Mesendoderm (in vitro differentiated cells): ENCODE measurements around the gene ZBTB2.

Experiments used
- DNase-seq: peaks from one replicate; pipeline ENCODE4 v3.0.0; 2013
- H2AK5ac ChIP-seq: 2 replicates; pipeline ENCODE4 v1.6.1; 2013; ENCODE audit warnings: low read length, inconsistent platforms
- H2BK120ac ChIP-seq: 2 replicates; pipeline ENCODE4 v1.6.1; 2013; ENCODE audit warnings: low read depth, mild to moderate bottlenecking, low read length, moderate library complexity, mixed read lengths
- H2BK15ac ChIP-seq: replicated peaks from 2 replicates; pipeline ENCODE4 v1.6.1; 2013; ENCODE audit warnings: low read depth, mild to moderate bottlenecking, moderate library complexity
- H2BK5ac ChIP-seq: 2 replicates; pipeline ENCODE4 v1.6.1; 2013; ENCODE audit warnings: low read length, inconsistent platforms
- H3K18ac ChIP-seq: 2 replicates; pipeline ENCODE4 v1.6.1; 2013; ENCODE audit warnings: mild to moderate bottlenecking, low read length, mixed read lengths
- H3K23ac ChIP-seq: one replicate; pipeline ENCODE4 v1.6.1; 2013; ENCODE audit warnings: low read length
- H3K27ac ChIP-seq: 2 replicates; pipeline ENCODE4 v1.5.1; 2013; ENCODE audit warnings: low read depth, mild to moderate bottlenecking, inconsistent platforms, low read length, moderate library complexity
- H3K27me3 ChIP-seq: 2 replicates; pipeline ENCODE4 v1.6.1; 2013; ENCODE audit warnings: low read length, control low read depth, mild to moderate bottlenecking, inconsistent platforms; ENCODE audit not compliant: insufficient read depth, poor library complexity
- H3K36me3 ChIP-seq: 2 replicates; pipeline ENCODE4 v1.6.1; 2013; ENCODE audit warnings: low read length, inconsistent platforms; ENCODE audit not compliant: control insufficient read depth, insufficient read depth
- H3K4ac ChIP-seq: one replicate; pipeline ENCODE4 v1.6.1; 2013; ENCODE audit warnings: low read depth, mild to moderate bottlenecking, low read length, moderate library complexity
- H3K4me1 ChIP-seq: 2 replicates; pipeline ENCODE4 v1.6.1; 2013; ENCODE audit warnings: low read depth, low read length, inconsistent platforms; ENCODE audit not compliant: control insufficient read depth
- H3K4me2 ChIP-seq: 2 replicates; pipeline ENCODE4 v1.6.1; 2013; ENCODE audit warnings: low read length
- H3K4me3 ChIP-seq: 2 replicates; pipeline ENCODE4 v1.5.1; 2013; ENCODE audit warnings: mild to moderate bottlenecking, low read length
- H3K56ac ChIP-seq: one replicate; pipeline ENCODE4 v1.6.1; 2013; ENCODE audit warnings: low read length
- H3K79me1 ChIP-seq: 2 replicates; pipeline ENCODE4 v1.6.1; 2013; ENCODE audit warnings: low read length, inconsistent platforms
- H3K79me2 ChIP-seq: 2 replicates; pipeline ENCODE4 v1.6.1; 2013; ENCODE audit warnings: mild to moderate bottlenecking, low read length; ENCODE audit not compliant: control insufficient read depth, insufficient read depth
- H3K9ac ChIP-seq: 2 replicates; pipeline ENCODE4 v1.6.1; 2013; ENCODE audit warnings: low read length, inconsistent platforms
- H4K5ac ChIP-seq: one replicate; pipeline ENCODE4 v1.6.1; 2013; ENCODE audit warnings: low read length
- H4K8ac ChIP-seq: one replicate; pipeline ENCODE4 v1.6.1; 2013; ENCODE audit warnings: low read depth, mild to moderate bottlenecking, control low read depth, low read length, moderate library complexity
- WGBS: extraction: QIAGEN DNeasy Blood & Tissue Kit; methylation state at CpG from one replicate; pipeline ENCODE4 v1.1.7; 2013; ENCODE audit warnings: low lambda C conversion rate, missing lambda C conversion rate; ENCODE audit not compliant: insufficient coverage; ENCODE audit errors: extremely low coverage; 5-methylcytosine and 5-hydroxymethylcytosine counted together

ZBTB2 gene

GRCh38 chr6:151425561-151425960 lies 34.2 kb upstream of the ZBTB2 start:
- no peaks in the 10 kb centered on the region for H3K4me1 ChIP-seq
- no peak overlapping the region for H2BK5ac ChIP-seq
- H3K56ac ChIP-seq = no peak overlapping the region
- H3K4me2 ChIP-seq = no peak overlapping the region
- H3K4me3 ChIP-seq = no peak overlapping the region
- H3K9ac ChIP-seq = no peak overlapping the region
- no peaks in the 10 kb centered on the region for H3K79me2 ChIP-seq
- no peaks in the 10 kb centered on the region for H3K79me1 ChIP-seq
- no peak for DNase-seq
- H3K27me3 ChIP-seq = no peaks in the 10 kb centered on the region
- H3K23ac ChIP-seq = no peak overlapping the region
- peaks cover 2% of the 10 kb centered on the region for H3K36me3 ChIP-seq
- no peak overlapping the region for H4K8ac ChIP-seq
- no peak overlapping the region for H2BK15ac ChIP-seq
- no peak overlapping the region for H3K4ac ChIP-seq
- H2AK5ac ChIP-seq = no peak overlapping the region
- H3K27ac ChIP-seq = no peak overlapping the region
- WGBS = no CpG with 5 or more reads among the region's 4 CpGs
- no peak overlapping the region for H4K5ac ChIP-seq
- no peak overlapping the region for H3K18ac ChIP-seq
- no peak overlapping the region for H2BK120ac ChIP-seq

DNA sequence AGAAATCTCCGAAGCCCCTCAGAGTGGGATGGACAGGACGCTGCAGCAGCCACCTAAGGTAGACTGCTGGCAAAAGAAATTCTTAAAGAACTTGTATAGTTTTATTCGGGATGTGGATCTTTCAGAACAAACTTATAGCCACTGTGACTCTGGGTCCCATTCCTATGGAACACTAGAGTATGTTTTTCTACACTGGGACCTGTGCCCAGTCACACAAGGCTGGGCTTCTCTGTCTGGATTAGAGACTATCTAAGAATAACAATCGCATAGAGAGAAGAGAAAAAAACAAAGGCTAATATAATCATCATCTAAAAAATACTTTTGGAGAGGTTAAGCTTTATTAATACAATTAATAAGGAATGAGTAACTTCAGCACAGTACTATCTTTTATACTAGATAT lies 31.6 kb upstream of the ZBTB2 start:
- H2BK120ac ChIP-seq = no peak overlapping the region
- no peak overlapping the region for H4K8ac ChIP-seq
- H2BK5ac ChIP-seq = no peak overlapping the region
- no peak overlapping the region for H3K4me2 ChIP-seq
- H3K4me1 ChIP-seq = no peaks in the 10 kb centered on the region
- no peak overlapping the region for H3K9ac ChIP-seq
- WGBS = no CpG with 5 or more reads among the region's 4 CpGs
- no peaks in the 10 kb centered on the region for H3K79me1 ChIP-seq
- H4K5ac ChIP-seq = no peak overlapping the region
- H3K27ac ChIP-seq = no peak overlapping the region
- H3K23ac ChIP-seq = no peak overlapping the region
- H2AK5ac ChIP-seq = no peak overlapping the region
- H3K4me3 ChIP-seq = no peak overlapping the region
- DNase-seq = no peak
- H3K18ac ChIP-seq = no peak overlapping the region
- no peaks in the 10 kb centered on the region for H3K27me3 ChIP-seq
- no peaks in the 10 kb centered on the region for H3K79me2 ChIP-seq
- H3K56ac ChIP-seq = no peak overlapping the region
- peaks cover 2% of the 10 kb centered on the region for H3K36me3 ChIP-seq
- no peak overlapping the region for H3K4ac ChIP-seq
- H2BK15ac ChIP-seq = no peak overlapping the region

GRCh38 chr6:151417477-151417876 lies 26.1 kb upstream of the ZBTB2 start:
- Histone ChIP-seq H3K4me1 (no peaks in the 10 kb centered on the region), H2BK15ac (no peak overlapping the region), H2AK5ac (no peak overlapping the region), H3K56ac (no peak overlapping the region), H4K8ac (no peak overlapping the region), H3K4me2 (no peak overlapping the region), H3K18ac (no peak overlapping the region), H3K27me3 (no peaks in the 10 kb centered on the region), H3K9ac (no peak overlapping the region), H3K23ac (no peak overlapping the region), H2BK120ac (no peak overlapping the region), H3K79me1 (no peaks in the 10 kb centered on the region), H3K4ac (no peak overlapping the region), H3K4me3 (no peak overlapping the region), H4K5ac (no peak overlapping the region), H3K79me2 (no peaks in the 10 kb centered on the region), H3K36me3 (no peaks in the 10 kb centered on the region), H3K27ac (no peak overlapping the region), H2BK5ac (no peak overlapping the region)
- no peak for DNase-seq
- no CpG with 5 or more reads among the region's 1 CpG for WGBS

GRCh38 chr6:151414641-151415260 lies 23.4 kb upstream of the ZBTB2 start:
- H2BK15ac ChIP-seq = no peak overlapping the region
- no peak overlapping the region for H3K9ac ChIP-seq
- peaks cover 2% of the 10 kb centered on the region for H3K36me3 ChIP-seq
- H3K4me2 ChIP-seq = no peak overlapping the region
- H3K27ac ChIP-seq = no peak overlapping the region
- no peak overlapping the region for H3K56ac ChIP-seq
- no peak overlapping the region for H2BK120ac ChIP-seq
- H4K8ac ChIP-seq = no peak overlapping the region
- no peak overlapping the region for H3K18ac ChIP-seq
- no peak overlapping the region for H4K5ac ChIP-seq
- no peaks in the 10 kb centered on the region for H3K79me2 ChIP-seq
- H3K23ac ChIP-seq = no peak overlapping the region
- no peaks in the 10 kb centered on the region for H3K4me1 ChIP-seq
- no peak overlapping the region for H3K4ac ChIP-seq
- no peak overlapping the region for H2BK5ac ChIP-seq
- H3K4me3 ChIP-seq = no peak overlapping the region
- DNase-seq = no peak
- WGBS = 100% methylated on average over 1 of the region's 3 CpGs
- no peaks in the 10 kb centered on the region for H3K27me3 ChIP-seq
- no peak overlapping the region for H2AK5ac ChIP-seq
- H3K79me1 ChIP-seq = no peaks in the 10 kb centered on the region

DNA sequence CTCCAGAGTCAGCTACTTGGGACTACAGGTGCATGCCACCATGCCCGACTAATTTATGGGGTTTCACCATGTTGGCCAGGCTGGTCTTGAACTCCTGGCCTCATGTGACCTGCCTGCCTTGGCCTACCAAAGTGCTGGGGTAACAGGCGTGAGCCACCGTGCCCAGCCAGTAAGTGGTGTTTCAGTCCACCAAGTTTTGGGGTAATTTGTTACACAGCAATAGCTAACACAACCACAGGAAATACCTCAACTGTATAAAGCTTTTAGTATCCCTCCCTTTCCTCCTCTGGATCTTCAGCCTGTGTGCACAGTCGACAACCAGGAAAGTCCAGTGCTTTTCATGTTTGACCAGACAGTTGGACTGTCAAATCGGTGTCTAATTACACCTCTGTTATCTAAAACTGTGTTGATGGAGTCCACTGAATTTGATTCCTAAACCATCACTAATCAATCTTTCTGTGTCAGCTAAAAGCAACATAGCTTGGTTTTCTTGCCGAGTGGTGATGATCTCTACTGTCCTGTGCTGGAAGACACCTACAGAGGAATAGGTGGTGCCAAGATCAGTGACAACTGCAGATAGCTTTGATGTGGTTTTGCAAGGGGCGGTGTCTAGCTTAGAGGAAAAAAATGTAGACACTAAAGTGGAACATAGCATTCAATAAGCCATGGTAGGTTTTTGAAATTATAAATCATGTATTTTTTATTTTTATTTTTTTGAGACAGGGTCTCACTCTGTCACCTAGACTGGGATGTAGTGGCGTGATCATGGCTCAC lies 22.2 kb upstream of the ZBTB2 start:
- no peak overlapping the region for H4K5ac ChIP-seq
- no peak overlapping the region for H3K23ac ChIP-seq
- no peak overlapping the region for H2BK5ac ChIP-seq
- H3K79me1 ChIP-seq = no peaks in the 10 kb centered on the region
- H3K27me3 ChIP-seq = no peaks in the 10 kb centered on the region
- no peak for DNase-seq
- no peak overlapping the region for H3K27ac ChIP-seq
- H3K79me2 ChIP-seq = no peaks in the 10 kb centered on the region
- H3K56ac ChIP-seq = no peak overlapping the region
- peaks cover 2% of the 10 kb centered on the region for H3K36me3 ChIP-seq
- no peak overlapping the region for H3K9ac ChIP-seq
- no peak overlapping the region for H3K4ac ChIP-seq
- H2BK15ac ChIP-seq = no peak overlapping the region
- H2BK120ac ChIP-seq = no peak overlapping the region
- no peaks in the 10 kb centered on the region for H3K4me1 ChIP-seq
- no peak overlapping the region for H4K8ac ChIP-seq
- WGBS = no CpG with 5 or more reads among the region's 8 CpGs
- no peak overlapping the region for H3K18ac ChIP-seq
- H2AK5ac ChIP-seq = no peak overlapping the region
- H3K4me2 ChIP-seq = no peak overlapping the region
- no peak overlapping the region for H3K4me3 ChIP-seq
